DMS79 (cell line): ENCODE data around the gene STAP2.
"Not testable (repeated sequence)": the region's sequence is repeated elsewhere in the genome, so short reads cannot be mapped to it uniquely, and the experiment has no call there.

Source experiments
- DNase-seq: peaks from one replicate; lab custom pipeline; 2025; lab: John Stamatoyannopoulos, UW

Gene STAP2

GRCh38 chr19:4357921-4358326 is 19.3 kb upstream of the STAP2 start:
- no peak for DNase-seq

- no peak for DNase-seq
Measured at GRCh38 chr19:4357095-4357797, 18.6 kb upstream of the STAP2 start.

GRCh38 chr19:4354897-4355296 is 16.3 kb upstream of the STAP2 start:
- no peak for DNase-seq

GRCh38 chr19:4354282-4354681 is 15.7 kb upstream of the STAP2 start:
- no peak for DNase-seq

GRCh38 chr19:4352701-4353121 is 14.1 kb upstream of the STAP2 start:
- no peak for DNase-seq

- DNase-seq: no peak
Measured at GRCh38 chr19:4350726-4351125, 12.1 kb upstream of the STAP2 start.

GRCh38 chr19:4350111-4350510 is 11.5 kb upstream of the STAP2 start:
- DNase-seq: no peak

- DNase-seq: not testable (repeated sequence)
Measured at GRCh38 chr19:4349225-4349624, 10.6 kb upstream of the STAP2 start.

GRCh38 chr19:4347521-4347920 is 8.9 kb upstream of the STAP2 start:
- no peak for DNase-seq

- DNase-seq: no peak
Measured at GRCh38 chr19:4346020-4346383, 7.4 kb upstream of the STAP2 start.

GRCh38 chr19:4345342-4346019 is 6.9 kb upstream of the STAP2 start:
- no peak for DNase-seq

GRCh38 chr19:4343370-4344307 is 5.0 kb upstream of the STAP2 start, which contains the start of gene MPND:
TSS of gene MPND (plus strand) at chr19:4343562. CDS start at chr19:4343594, 32 bp downstream.
- peak; percentile 49 for DNase-seq

GRCh38 chr19:4342615-4343369 is 4.2 kb upstream of the STAP2 start:
- DNase-seq: peak; percentile 99

- no peak for DNase-seq
Measured at GRCh38 chr19:4342314-4342614, 3.6 kb upstream of the STAP2 start.

- DNase-seq: no peak
Measured at GRCh38 chr19:4337906-4338440, 654 bp downstream of the STAP2 start.

GRCh38 chr19:4334929-4335570 is 3.6 kb downstream of the STAP2 start:
- no peak for DNase-seq

GRCh38 chr19:4329858-4330257 is 8.8 kb downstream of the STAP2 start:
- DNase-seq: no peak

GRCh38 chr19:4328991-4329681 is 9.5 kb downstream of the STAP2 start:
- DNase-seq: not testable (repeated sequence)

GRCh38 chr19:4328243-4328990 is 10.2 kb downstream of the STAP2 start:
- no peak for DNase-seq

- DNase-seq: no peak
Measured at GRCh38 chr19:4327877-4328242, 10.8 kb downstream of the STAP2 start.
